Measurements from ENCODE around the gene PNLIPRP3.
"Not testable (repeated sequence)": the region's sequence is repeated elsewhere in the genome, so short reads cannot be mapped to it uniquely, and the experiment has no call there.

PNLIPRP3 gene

GRCh38 chr10:116427671-116428070 lies at the start of gene PNLIPRP3:
Gene PNLIPRP3, plus strand, starts transcription at chr10:116427847. Its CDS starts 166 bp downstream, at chr10:116428013.
- DNase-seq (ENCODE audit: insufficient read length, low spot score) (no peak), FAIRE-seq (no peak)
- TF ChIP-seq CTCF (IDR thresholded peaks at IDR 0.05; ENCODE audit: insufficient read depth, missing control alignments), result no peak

DNA sequence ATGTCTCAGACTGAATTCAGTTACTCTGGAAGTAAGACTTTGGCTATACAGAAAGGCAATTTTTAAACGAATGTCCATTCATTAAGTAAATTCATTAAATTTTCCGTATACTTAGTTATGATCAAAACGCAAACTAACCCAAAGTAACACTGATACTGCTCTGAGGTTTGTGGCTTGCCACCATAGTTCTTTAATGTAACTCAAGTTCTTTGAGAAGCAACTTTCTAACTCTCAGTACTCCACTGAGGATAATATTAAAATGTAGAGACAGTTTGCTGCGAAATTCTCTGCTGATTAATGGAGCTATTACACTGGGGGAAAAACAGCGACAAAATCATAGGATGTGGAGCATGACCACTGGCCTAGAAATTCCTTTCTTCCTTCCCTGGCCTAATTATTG lies 45.4 kb upstream of the PNLIPRP3 start:
- TF ChIP-seq CTCF (IDR thresholded peaks at IDR 0.05; ENCODE audit: insufficient read depth, missing control alignments), result no peak
- DNase-seq (ENCODE audit: insufficient read length, low spot score) (no peak), FAIRE-seq (no peak)

DNA sequence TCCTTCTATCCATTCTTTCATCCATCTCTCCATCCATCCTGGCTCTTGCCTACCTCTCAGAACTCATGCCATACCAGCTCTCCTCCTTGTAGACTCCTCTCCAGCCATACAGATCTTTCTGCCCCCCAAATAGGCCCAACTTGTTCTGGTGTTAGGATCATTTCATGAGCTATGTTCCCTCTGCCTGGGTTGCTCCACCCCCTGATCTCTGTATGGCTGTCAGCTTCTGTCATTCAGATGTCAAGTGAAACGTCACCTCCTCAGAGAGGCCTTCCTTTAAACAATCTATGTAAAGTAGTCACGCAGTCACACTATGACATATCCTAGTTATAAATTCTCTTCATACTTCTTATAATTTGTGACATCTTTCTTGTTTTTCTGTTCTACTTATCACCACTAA lies 42.3 kb upstream of the PNLIPRP3 start:
- no peak for DNase-seq (ENCODE audit: insufficient read length, low spot score)

DNA sequence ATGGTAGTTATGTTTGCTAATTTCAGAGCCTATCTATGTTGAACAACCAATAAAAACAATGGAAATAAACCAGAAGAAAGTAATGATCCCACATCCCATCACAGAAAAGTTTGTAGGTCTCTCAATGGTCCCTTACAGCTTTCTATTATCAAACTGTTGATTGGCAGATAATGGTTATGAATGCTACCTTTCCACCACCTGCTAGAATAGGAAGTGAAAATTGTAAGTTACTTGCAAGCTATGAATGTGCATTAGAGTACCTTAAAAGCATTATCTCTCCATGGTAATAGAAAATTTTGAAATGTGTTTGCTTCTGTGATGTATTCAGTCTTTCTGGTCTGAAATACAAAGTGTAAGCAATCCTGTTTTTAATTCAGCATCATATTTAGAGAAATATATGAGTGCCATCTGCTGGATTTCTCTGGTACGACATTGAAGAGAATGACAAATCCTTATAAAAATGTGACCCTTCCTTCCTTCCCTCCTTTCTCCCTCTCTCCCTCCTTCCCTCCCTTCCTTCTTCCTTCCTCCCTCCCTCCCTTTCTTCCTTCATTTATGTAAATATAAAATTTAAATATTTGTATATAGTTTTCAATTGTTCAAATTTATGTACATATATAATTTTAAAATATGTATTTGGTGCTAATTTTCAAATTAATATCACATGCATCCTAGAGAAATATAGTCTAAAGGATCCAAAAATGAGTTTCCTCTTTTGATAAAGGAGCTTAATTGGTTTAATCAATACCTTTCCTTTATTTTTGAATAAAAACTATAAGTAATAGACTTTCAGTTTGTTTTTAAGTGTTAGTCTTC lies 41.4 kb upstream of the PNLIPRP3 start:
- FAIRE-seq (no peak), DNase-seq (ENCODE audit: insufficient read length, low spot score) (no peak)
- peak; percentile 54 for TF ChIP-seq CTCF (IDR thresholded peaks at IDR 0.05; ENCODE audit: insufficient read depth, missing control alignments)

More for the DNA sequence above, 42.3 kb upstream of the PNLIPRP3 start:
- TF ChIP-seq CTCF (IDR thresholded peaks at IDR 0.05; ENCODE audit: insufficient read depth, missing control alignments), result no peak
- no peak for FAIRE-seq

DNA sequence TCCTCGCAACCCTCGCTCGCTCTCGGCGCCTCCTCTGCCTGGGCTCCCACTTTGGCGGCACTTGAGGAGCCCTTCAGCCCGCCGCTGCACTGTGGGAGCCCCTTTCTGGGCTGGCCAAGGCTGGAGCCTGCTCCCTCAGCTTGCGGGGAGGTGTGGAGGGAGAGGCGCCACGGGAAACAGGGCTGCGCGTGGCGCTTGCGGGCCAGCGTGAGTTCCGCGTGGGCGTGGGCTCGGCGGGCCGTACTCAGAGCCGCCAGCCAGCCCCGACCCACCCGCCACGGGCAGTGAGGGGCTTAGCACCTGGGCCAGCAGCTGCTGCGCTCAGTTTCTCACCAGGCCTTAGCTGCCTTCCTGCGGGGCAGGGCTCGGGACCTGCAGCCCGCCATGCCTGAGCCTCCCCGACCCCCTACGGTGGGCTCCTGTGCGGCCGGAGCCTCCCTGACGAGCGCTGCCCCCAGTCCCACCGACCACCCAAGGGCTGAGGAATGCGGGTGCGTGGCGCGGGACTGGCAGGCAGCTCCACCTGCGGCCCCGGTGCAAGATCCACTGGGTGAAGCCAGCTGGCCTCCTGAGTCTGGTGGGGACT lies 34.3 kb upstream of the PNLIPRP3 start:
- not testable (repeated sequence) for DNase-seq (ENCODE audit: insufficient read length, low spot score); FAIRE-seq

DNA sequence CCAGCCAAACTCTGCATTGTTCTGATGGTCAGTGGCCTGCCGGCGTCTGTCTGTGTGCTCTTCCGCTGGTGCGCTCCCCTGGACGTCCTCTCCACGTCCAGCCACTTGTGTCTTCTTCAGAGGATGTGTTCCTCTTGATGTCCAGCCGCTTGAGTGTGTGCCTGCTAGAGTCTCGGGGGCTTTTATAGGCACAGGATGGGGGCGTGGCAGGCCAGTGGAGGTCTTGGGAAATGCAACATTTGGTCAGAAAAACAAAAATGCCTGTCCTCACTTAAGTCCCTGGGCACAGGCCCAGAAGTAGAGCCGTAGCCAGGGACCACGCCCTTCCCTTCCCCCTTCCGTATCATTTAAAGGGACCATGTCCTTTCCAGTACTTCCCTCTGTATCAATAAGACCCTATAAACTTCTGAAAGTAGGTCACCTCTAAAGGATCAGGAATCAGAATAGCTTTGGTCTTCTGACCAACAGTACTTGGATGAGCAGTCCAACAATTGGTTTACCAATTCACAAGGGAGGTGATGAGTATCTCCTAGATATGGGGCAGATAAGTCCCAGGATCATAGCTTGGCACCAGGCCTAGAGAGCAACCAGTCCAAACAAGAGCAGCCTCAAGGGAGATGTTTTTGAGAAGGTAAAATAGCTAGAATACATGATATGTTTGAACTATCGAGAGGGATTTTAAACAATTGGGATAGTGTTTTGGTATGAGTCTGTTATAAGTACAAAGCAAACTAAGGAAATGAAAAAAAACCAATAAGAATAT lies 32.2 kb upstream of the PNLIPRP3 start:
- FAIRE-seq (no peak), DNase-seq (ENCODE audit: insufficient read length, low spot score) (no peak)
- TF ChIP-seq CTCF (IDR thresholded peaks at IDR 0.05; ENCODE audit: insufficient read depth, missing control alignments), result no peak

GRCh38 chr10:116398224-116398623 lies 29.4 kb upstream of the PNLIPRP3 start:
- FAIRE-seq (no peak), DNase-seq (ENCODE audit: insufficient read length, low spot score) (no peak)
- TF ChIP-seq CTCF (IDR thresholded peaks at IDR 0.05; ENCODE audit: insufficient read depth, missing control alignments), result no peak
